ENCODE results near the gene CRTC3. TPM values are rescaled to one million over a fixed set of nuclear protein-coding genes. Genes with fewer than 3 reads are reported as not detected.

The CRTC3 gene
- total RNA-seq, 2 donors from 2014 or later = 73.2 to 77.3 TPM

GRCh38 chr15:90609242-90610180 is 79.8 kb downstream of the CRTC3 start:
- Mint-ChIP-seq H3K9me3 (no peaks in the 10 kb centered on the region), H3K27ac (peak overlapping the region; percentile 13), H3K4me1 (ENCODE audit: low read depth) (peaks cover 14% of the 10 kb centered on the region), H3K27me3 (ENCODE audit: low read depth) (no peaks in the 10 kb centered on the region), H3K36me3 (ENCODE audit: insufficient read depth in 2 of 2) (peaks cover 9 to 15% of the 10 kb centered on the region in 2 donors), H3K4me3 (no peak overlapping the region)
- ATAC-seq (replicated peaks in 1 of 2) = no peak
- no peak for DNase-seq

GRCh38 chr15:90610190-90610589 is 80.5 kb downstream of the CRTC3 start:
- peaks cover 15% of the 10 kb centered on the region for H3K4me1 Mint-ChIP-seq (ENCODE audit: low read depth)

GRCh38 chr15:90611157-90611556 is 81.4 kb downstream of the CRTC3 start:
- H3K4me1 Mint-ChIP-seq (ENCODE audit: low read depth) = peaks cover 15% of the 10 kb centered on the region
- ATAC-seq (replicated peaks in 1 of 2) (no peak), DNase-seq (no peak)
- peaks cover 9 to 17% of the 10 kb centered on the region in 2 donors for H3K36me3 Mint-ChIP-seq (ENCODE audit: insufficient read depth in 2 of 2)
- H3K9me3 Mint-ChIP-seq = no peaks in the 10 kb centered on the region
- no peak overlapping the region for H3K27ac Mint-ChIP-seq
- no peaks in the 10 kb centered on the region for H3K27me3 Mint-ChIP-seq (ENCODE audit: low read depth)
- H3K4me3 Mint-ChIP-seq = no peak overlapping the region

More at GRCh38 chr15:90610190-90610589, 80.5 kb downstream of the CRTC3 start:
- Mint-ChIP-seq H3K27me3 (ENCODE audit: low read depth) (no peaks in the 10 kb centered on the region), H3K27ac (no peak overlapping the region), H3K9me3 (no peaks in the 10 kb centered on the region), H3K36me3 (ENCODE audit: insufficient read depth in 2 of 2) (peaks cover 9 to 15% of the 10 kb centered on the region in 2 donors), H3K4me3 (no peak overlapping the region)
- ATAC-seq (replicated peaks in 1 of 2) = no peak
- DNase-seq = no peak

- H3K4me3 Mint-ChIP-seq = no peak overlapping the region
- no peaks in the 10 kb centered on the region for H3K27me3 Mint-ChIP-seq (ENCODE audit: low read depth)
- DNase-seq (no peak), ATAC-seq (replicated peaks in 1 of 2) (peak; percentile 67 to 69)
- H3K27ac Mint-ChIP-seq = peak overlapping the region; percentile 34
- H3K9me3 Mint-ChIP-seq = no peaks in the 10 kb centered on the region
- H3K4me1 Mint-ChIP-seq (ENCODE audit: low read depth) = peaks cover 59% of the 10 kb centered on the region
- H3K36me3 Mint-ChIP-seq (ENCODE audit: insufficient read depth in 2 of 2) = peaks cover 9 to 23% of the 10 kb centered on the region in 2 donors
These were observed 87.4 kb downstream of the CRTC3 start for GRCh38 chr15:90617171-90617570.

GRCh38 chr15:90617668-90618097 is 88.0 kb downstream of the CRTC3 start:
- Mint-ChIP-seq H3K36me3 (ENCODE audit: insufficient read depth in 2 of 2) (peaks cover 9 to 23% of the 10 kb centered on the region in 2 donors), H3K9me3 (no peaks in the 10 kb centered on the region), H3K4me1 (ENCODE audit: low read depth) (peaks cover 59% of the 10 kb centered on the region), H3K27me3 (ENCODE audit: low read depth) (no peaks in the 10 kb centered on the region), H3K4me3 (no peak overlapping the region), H3K27ac (no peak overlapping the region)
- ATAC-seq (replicated peaks in 1 of 2) (no peak), DNase-seq (no peak)

- ATAC-seq (replicated peaks in 1 of 2) = no peak
- Mint-ChIP-seq H3K27ac (no peak overlapping the region), H3K4me1 (ENCODE audit: low read depth) (peaks cover 54% of the 10 kb centered on the region), H3K27me3 (ENCODE audit: low read depth) (no peaks in the 10 kb centered on the region), H3K4me3 (no peak overlapping the region), H3K9me3 (no peaks in the 10 kb centered on the region), H3K36me3 (ENCODE audit: insufficient read depth in 2 of 2) (peaks cover 7 to 20% of the 10 kb centered on the region in 2 donors)
- DNase-seq = no peak
These were observed 88.8 kb downstream of the CRTC3 start for GRCh38 chr15:90618330-90619125.

- Mint-ChIP-seq H3K9me3 (no peaks in the 10 kb centered on the region), H3K27me3 (ENCODE audit: low read depth) (no peaks in the 10 kb centered on the region), H3K36me3 (ENCODE audit: insufficient read depth in 2 of 2) (peaks cover 7 to 20% of the 10 kb centered on the region in 2 donors), H3K4me1 (ENCODE audit: low read depth) (peaks cover 45% of the 10 kb centered on the region), H3K4me3 (peak overlapping the region; percentile 61 to 62), H3K27ac (peak overlapping the region; percentile 84)
- no peak for DNase-seq
- no peak for ATAC-seq (replicated peaks in 1 of 2)
These were observed 89.7 kb downstream of the CRTC3 start for GRCh38 chr15:90619468-90619867.

- peak overlapping the region; percentile 61 to 62 for H3K4me3 Mint-ChIP-seq
- peak overlapping the region; percentile 84 for H3K27ac Mint-ChIP-seq
- peaks cover 44% of the 10 kb centered on the region for H3K4me1 Mint-ChIP-seq (ENCODE audit: low read depth)
- no peaks in the 10 kb centered on the region for H3K27me3 Mint-ChIP-seq (ENCODE audit: low read depth)
- DNase-seq = no peak
- ATAC-seq (replicated peaks in 1 of 2) = no peak
- peaks cover 7 to 20% of the 10 kb centered on the region in 2 donors for H3K36me3 Mint-ChIP-seq (ENCODE audit: insufficient read depth in 2 of 2)
- H3K9me3 Mint-ChIP-seq = no peaks in the 10 kb centered on the region
These were observed 90.2 kb downstream of the CRTC3 start for GRCh38 chr15:90619939-90620338.

- Mint-ChIP-seq H3K27ac (peak overlapping the region; percentile 69), H3K27me3 (ENCODE audit: low read depth) (no peaks in the 10 kb centered on the region), H3K36me3 (ENCODE audit: insufficient read depth in 2 of 2) (peaks cover 7 to 20% of the 10 kb centered on the region in 2 donors), H3K9me3 (no peaks in the 10 kb centered on the region), H3K4me1 (ENCODE audit: low read depth) (peaks cover 44% of the 10 kb centered on the region), H3K4me3 (peak overlapping the region; percentile 53 to 61)
- DNase-seq = no peak
- peak; percentile 44 to 54 for ATAC-seq (replicated peaks in 1 of 2)
These were observed 90.8 kb downstream of the CRTC3 start for GRCh38 chr15:90620379-90621067.

- peaks cover 1 to 13% of the 10 kb centered on the region in 2 donors for H3K36me3 Mint-ChIP-seq (ENCODE audit: insufficient read depth in 2 of 2)
- ATAC-seq (replicated peaks in 1 of 2) = no peak
- no peaks in the 10 kb centered on the region for H3K9me3 Mint-ChIP-seq
- no peak overlapping the region for H3K4me3 Mint-ChIP-seq
- no peak for DNase-seq
- no peak overlapping the region for H3K27ac Mint-ChIP-seq
- no peaks in the 10 kb centered on the region for H3K27me3 Mint-ChIP-seq (ENCODE audit: low read depth)
- H3K4me1 Mint-ChIP-seq (ENCODE audit: low read depth) = peaks cover 21% of the 10 kb centered on the region
These were observed 94.1 kb downstream of the CRTC3 start for GRCh38 chr15:90623854-90624253.

GRCh38 chr15:90624278-90624981 is 94.7 kb downstream of the CRTC3 start:
- ATAC-seq (replicated peaks in 1 of 2) (no peak), DNase-seq (no peak)
- H3K4me3 Mint-ChIP-seq = no peak overlapping the region
- H3K27ac Mint-ChIP-seq = no peak overlapping the region
- H3K4me1 Mint-ChIP-seq (ENCODE audit: low read depth) = peaks cover 16% of the 10 kb centered on the region
- H3K27me3 Mint-ChIP-seq (ENCODE audit: low read depth) = no peaks in the 10 kb centered on the region
- peaks cover 5 to 18% of the 10 kb centered on the region in 2 donors for H3K36me3 Mint-ChIP-seq (ENCODE audit: insufficient read depth in 2 of 2)
- no peaks in the 10 kb centered on the region for H3K9me3 Mint-ChIP-seq

- peaks cover 9% of the 10 kb centered on the region for H3K4me1 Mint-ChIP-seq (ENCODE audit: low read depth)
- no peak for ATAC-seq (replicated peaks in 1 of 2)
- no peak overlapping the region for H3K4me3 Mint-ChIP-seq
- peaks cover 5 to 19% of the 10 kb centered on the region in 2 donors for H3K36me3 Mint-ChIP-seq (ENCODE audit: insufficient read depth in 2 of 2)
- no peaks in the 10 kb centered on the region for H3K9me3 Mint-ChIP-seq
- no peak overlapping the region for H3K27ac Mint-ChIP-seq
- no peaks in the 10 kb centered on the region for H3K27me3 Mint-ChIP-seq (ENCODE audit: low read depth)
- no peak for DNase-seq
These were observed 95.3 kb downstream of the CRTC3 start for GRCh38 chr15:90625037-90625436.
